ENCODE results near the gene KRTAP10-12.

Gene KRTAP10-12

DNA sequence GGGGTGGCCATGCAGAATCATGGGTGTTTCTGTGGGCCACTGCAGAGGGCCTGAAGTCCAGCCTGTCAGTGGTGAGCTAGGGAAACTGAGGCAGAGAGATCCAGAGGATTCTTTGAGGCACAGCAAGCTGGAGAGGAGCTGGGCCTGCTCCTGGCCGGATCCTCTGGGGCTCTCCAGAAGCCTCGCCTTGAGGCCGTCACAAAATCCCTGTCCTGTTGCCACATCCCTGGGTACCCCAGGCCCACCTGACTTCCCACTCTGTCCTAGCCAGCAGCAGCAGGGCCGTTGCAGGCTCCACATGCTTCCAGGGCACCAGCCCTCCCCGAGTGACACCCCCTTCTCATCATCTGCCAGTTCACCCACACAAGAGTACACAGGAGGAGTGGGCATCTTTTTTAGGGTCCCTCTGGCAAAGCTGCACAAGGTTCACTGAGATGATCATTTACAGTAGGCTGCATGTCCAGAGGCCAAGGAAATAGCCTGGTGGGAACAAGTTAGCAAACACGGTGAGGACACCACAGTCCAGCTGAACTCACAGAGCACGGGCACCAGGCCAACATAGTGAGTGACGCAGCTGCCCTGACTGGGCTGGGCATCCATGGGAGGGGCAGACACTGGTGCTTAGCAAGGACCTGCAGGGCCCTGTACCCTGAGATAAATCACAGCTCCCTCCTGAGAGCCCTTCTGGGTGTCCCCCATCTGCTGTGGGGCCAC lies 39.5 kb downstream of the KRTAP10-12 start:
- TF ChIP-seq GATA2 (IDR thresholded peaks at IDR 0.05; ENCODE audit: low read depth, low read length), result no peak
- TF ChIP-seq GATA3 (IDR thresholded peaks at IDR 0.05; ENCODE audit: low read depth, low read length), result no peak

DNA sequence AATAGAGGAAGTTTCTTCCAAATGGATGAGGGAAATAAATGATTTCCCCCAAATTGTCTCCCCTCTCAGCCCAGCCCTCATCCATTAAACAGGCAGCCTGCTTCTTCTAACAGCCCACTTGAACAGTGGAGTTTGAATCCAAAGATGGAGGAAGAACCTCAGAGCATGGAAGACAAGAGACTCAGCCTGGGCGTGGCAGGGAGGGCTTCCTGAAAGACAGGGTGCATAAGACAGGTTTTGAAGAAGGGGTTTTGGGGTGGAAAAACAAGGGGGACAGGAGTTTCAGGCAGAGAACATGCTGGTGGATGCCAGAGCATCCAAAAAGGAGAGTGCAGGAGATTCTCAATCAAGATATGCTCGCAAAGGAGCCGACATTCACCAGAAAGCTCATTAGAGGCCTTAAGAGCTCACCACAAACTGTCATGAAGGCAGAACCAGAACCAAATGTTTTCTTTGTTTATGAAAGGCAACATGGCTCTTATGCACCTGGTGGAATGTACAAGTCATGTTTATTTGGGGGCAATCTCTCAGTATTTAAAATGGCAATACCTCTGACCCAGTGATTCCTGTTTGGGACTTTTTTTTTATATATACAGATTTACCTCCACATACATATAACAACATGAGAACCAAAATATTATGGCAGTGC lies 40.9 kb downstream of the KRTAP10-12 start:
- TF ChIP-seq GATA3 (IDR thresholded peaks at IDR 0.05; ENCODE audit: low read depth, low read length) (no peak), GATA2 (IDR thresholded peaks at IDR 0.05; ENCODE audit: low read depth, low read length) (no peak)

DNA sequence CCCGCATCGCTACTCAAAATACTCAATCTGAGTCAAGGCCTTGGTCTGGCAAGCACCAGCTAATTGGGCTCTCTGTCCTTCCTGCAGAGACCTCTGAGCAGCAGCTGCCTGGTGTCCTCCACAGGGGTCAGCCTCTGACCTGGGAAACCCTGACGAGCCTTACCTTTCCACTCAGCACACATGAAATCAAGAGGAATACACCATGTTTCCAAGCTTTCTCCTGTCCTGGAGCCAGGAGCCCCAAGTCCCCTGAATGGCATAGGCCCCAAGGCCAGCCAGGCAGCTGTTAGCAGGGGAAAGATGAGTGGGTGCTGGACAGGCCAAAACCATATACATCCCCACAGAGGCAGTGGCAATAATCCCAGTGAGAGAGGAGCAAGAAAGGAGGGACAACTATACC lies 41.6 kb downstream of the KRTAP10-12 start:
- TF ChIP-seq GATA3 (IDR thresholded peaks at IDR 0.05; ENCODE audit: low read depth, low read length) (no peak), GATA2 (IDR thresholded peaks at IDR 0.05; ENCODE audit: low read depth, low read length) (no peak)

DNA sequence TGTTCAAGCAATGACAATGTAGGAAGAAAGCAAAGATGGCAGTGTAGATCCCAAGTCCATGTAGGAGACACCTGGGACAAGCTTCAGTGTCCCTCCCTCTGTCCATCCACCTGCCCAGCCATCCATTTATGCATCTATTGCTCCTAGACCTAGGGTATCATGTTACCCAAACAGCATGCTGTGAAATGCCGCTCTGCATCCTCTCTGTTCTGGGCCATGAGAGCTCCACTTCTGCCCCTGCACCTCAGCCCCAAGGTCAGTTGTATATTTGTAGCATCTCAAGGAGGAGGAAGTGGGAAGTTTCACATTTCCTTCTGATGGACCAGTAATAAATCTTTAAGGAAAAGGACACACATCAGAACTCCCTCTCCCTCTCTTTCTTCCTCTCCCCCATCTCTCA lies 42.3 kb downstream of the KRTAP10-12 start:
- no peak for TF ChIP-seq GATA2 (IDR thresholded peaks at IDR 0.05; ENCODE audit: low read depth, low read length)
- TF ChIP-seq GATA3 (IDR thresholded peaks at IDR 0.05; ENCODE audit: low read depth, low read length), result no peak

DNA sequence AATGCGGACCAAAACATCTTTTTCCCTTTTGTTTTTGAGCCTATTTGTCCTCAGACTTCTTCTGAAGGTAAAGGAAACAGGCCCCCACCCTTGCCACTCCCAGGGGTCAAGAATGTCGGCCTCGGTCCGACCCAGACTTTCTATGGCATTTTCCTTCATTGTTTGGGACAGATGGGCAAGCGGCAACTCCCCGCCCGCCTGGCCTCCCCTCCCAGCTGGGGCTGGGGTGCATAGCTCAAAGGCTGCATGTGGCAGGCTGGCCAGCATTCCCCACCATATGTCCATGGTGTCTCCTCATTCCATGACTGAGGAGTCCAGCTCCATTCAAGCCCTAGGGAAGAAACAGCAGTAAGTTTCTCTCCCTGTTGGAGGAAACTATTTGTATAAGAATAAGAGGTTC lies 43.8 kb downstream of the KRTAP10-12 start:
- TF ChIP-seq GATA2 (IDR thresholded peaks at IDR 0.05; ENCODE audit: low read depth, low read length) (no peak), GATA3 (IDR thresholded peaks at IDR 0.05; ENCODE audit: low read depth, low read length) (no peak)

DNA sequence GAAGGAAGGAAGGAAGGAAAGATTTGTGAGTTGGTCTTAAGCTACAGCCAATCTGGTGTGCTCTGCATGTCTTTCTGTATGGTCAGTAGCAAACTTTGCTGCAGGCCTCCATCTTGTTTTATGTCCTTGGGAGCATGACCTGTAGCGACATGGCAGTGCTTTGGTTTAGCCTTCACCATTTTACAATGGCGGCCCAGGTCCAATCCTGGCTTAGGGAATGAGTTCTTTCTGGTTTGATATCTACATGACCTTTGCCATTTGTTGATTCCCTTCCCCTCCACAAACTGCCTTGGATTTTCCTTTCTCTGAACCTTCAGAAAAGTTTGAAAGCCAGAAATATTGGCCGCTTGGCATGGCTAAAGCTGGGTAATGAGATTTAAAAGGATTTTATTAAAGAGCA lies 44.9 kb downstream of the KRTAP10-12 start:
- no peak for TF ChIP-seq GATA3 (IDR thresholded peaks at IDR 0.05; ENCODE audit: low read depth, low read length)

DNA sequence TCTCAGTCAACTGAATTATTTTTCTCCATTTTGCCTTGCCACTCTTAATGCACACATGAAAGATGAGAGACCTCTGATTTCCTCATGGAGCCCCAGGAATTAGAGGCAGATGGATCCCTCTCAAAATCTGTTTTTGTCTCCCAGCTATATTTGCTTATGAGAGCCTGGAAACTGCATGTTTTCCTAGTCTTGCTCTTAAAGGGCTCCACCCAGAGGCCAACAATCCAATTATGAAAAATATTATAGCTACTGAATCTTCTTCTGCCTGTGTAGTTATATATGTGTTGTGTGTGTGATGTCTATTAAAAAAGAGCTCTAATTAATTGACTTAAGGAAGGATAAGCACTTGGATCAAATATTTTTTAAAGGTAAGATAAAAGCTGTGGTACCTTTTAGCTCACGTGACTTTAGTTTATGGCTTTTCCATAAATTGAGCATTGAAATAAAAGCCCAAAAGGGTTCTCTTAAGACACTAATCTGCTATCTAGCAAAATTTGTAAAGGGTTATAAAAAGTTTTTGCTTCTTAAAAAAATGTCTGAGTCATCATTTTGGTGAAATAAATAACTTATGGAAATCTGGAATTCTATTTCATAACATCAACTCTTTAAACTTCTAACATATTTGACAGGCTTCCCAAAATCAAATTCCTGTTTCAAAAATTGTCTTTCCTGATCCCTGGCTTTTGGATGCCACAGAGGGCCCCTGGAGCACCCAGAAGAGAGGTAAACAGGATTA lies 45.6 kb downstream of the KRTAP10-12 start:
- TF ChIP-seq GATA2 (IDR thresholded peaks at IDR 0.05; ENCODE audit: low read depth, low read length) (no peak), GATA3 (IDR thresholded peaks at IDR 0.05; ENCODE audit: low read depth, low read length) (no peak)
